Stimulated activated naive CD8-positive, alpha-beta T cell treated with anti-CD3 and anti-CD28 coated beads, Interleukin-15, amount 100 ng/mL, for 72 hours (primary cell): ENCODE results near the gene LMF1.
A peak's percentile ranks its signal among the peaks of the same experiment; 100 is the strongest.

Experiments used
- ATAC-seq: fragments of 150-1000 bp; cut with Tn5 transposase; 2 replicates; pipeline ENCODE4 v1.10.0; 2021; ENCODE audit warnings: mild to moderate bottlenecking, moderate library complexity
- DNase-seq, 2 donors: peaks; one replicate each; pipeline ENCODE4 v3.0.0; 2021 to 2022
- H3K27ac Mint-ChIP-seq, 2 donors: one replicate each; pipeline ENCODE4 v1.8.0; 2022; ENCODE audit warnings: mild to moderate bottlenecking in 2 of 2, mixed read lengths in 2 of 2, moderate library complexity in 2 of 2
- H3K27me3 Mint-ChIP-seq: one replicate; pipeline ENCODE4 v1.8.0; 2022; ENCODE audit warnings: mixed read lengths
- H3K4me1 Mint-ChIP-seq: one replicate; pipeline ENCODE4 v1.8.0; 2022; ENCODE audit warnings: mild to moderate bottlenecking, mixed read lengths
- H3K4me3 Mint-ChIP-seq, 2 donors: one replicate each; pipeline ENCODE4 v1.8.0; 2022; ENCODE audit warnings: mild to moderate bottlenecking in 2 of 2, mixed read lengths in 2 of 2, moderate library complexity in 1 of 2
- H3K9me3 Mint-ChIP-seq, 2 donors: one replicate each; pipeline ENCODE4 v1.8.0; 2022; ENCODE audit warnings: mixed read lengths in 2 of 2

The LMF1 gene

DNA sequence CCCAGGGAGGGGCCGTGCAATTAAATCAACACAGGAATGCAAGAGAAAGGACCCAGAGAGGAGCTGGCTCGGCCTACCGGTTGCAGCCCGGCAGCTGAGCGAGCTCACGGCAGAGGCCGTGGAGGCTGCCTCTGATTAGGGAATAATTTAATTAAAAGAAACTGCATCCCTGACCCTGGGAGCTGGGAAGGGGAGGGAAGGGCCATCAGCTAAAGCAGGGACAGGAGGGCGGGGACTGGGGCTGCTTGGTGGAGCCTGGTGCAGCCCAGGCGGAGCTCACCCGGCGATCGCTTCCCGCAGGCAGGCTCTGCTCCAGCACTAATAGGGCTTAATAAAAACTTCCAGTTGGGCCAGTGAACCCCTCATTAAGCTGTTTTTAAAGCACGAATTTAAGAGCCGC lies 43.4 kb downstream of the LMF1 start:
- Mint-ChIP-seq H3K27ac (no peak overlapping the region), H3K9me3 (peaks cover 0 to 9% of the 10 kb centered on the region in 2 donors), H3K4me1 (no peaks in the 10 kb centered on the region), H3K27me3 (no peaks in the 10 kb centered on the region), H3K4me3 (no peak overlapping the region)
- no peak for ATAC-seq
- no peak for DNase-seq

DNA sequence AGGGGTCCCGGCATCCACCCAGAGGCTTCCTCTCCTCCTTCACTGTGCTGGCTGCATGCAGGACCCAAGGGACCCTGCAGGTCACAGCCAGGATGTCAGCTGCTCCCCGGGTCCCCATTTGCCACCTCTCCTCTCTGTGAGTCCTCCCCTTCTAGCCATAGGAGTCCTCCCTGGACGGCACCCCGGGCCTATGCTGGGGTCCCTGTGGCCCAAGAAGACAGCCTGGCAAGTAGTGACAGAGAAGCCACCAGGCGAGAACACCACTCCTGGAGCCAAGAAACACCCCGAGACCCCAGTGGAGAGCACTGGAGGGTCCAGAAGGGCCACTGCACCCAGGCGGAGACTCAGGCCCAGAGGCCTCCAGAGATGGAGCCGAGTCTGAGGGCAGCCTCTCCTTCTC lies 44.1 kb downstream of the LMF1 start:
- Mint-ChIP-seq H3K27me3 (no peaks in the 10 kb centered on the region), H3K4me1 (no peaks in the 10 kb centered on the region), H3K9me3 (peaks cover 0 to 9% of the 10 kb centered on the region in 2 donors), H3K27ac (peak overlapping the region in 1 of 2 donors; percentile 8), H3K4me3 (no peak overlapping the region)
- DNase-seq (no peak), ATAC-seq (no peak)

DNA sequence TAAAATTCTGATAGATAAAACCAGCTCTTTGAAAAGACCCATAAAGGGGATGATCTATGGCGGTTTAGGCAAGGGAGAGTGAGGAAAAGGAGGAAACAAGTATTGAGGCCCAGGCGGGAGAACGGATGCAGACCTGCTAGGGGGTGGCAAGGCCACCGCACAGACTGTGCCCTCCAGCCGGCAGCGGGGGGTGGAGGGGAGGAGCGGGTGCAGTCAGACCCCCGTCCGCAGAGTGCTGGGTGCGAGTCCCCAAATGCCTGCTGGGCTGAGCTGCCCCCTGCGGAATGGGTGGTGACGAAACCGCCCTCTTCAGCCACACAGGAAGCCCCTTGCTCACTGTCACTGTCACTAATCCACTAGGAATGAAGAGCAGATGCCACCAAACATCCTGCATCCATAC lies 46.0 kb downstream of the LMF1 start:
- no peak overlapping the region for H3K4me3 Mint-ChIP-seq
- H3K27me3 Mint-ChIP-seq, result no peaks in the 10 kb centered on the region
- H3K9me3 Mint-ChIP-seq, result peaks cover 0 to 9% of the 10 kb centered on the region in 2 donors
- no peak for DNase-seq
- H3K4me1 Mint-ChIP-seq, result no peaks in the 10 kb centered on the region
- H3K27ac Mint-ChIP-seq, result no peak overlapping the region
- ATAC-seq, result no peak

DNA sequence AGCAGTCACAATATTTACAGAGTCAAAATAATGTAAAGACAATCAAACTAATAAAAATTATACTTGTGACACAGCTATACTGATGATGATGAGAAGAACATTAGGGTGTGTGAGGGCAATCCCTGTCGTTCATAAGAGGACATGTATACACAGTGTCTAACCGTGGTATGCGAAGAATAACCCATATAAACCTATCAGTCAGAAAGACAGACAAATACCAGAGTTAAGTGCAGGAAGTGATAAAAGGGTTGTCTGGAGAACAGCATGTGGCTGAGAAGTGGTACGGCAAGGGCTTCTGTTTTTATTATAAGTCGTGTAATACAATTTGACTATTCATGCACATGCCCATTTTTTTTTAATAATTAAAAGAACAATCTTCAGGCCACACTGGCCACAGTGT lies 46.7 kb downstream of the LMF1 start:
- H3K27me3 Mint-ChIP-seq, result no peaks in the 10 kb centered on the region
- H3K4me1 Mint-ChIP-seq, result no peaks in the 10 kb centered on the region
- no peak for ATAC-seq
- no peak overlapping the region for H3K27ac Mint-ChIP-seq
- DNase-seq, result no peak
- peaks cover 0 to 9% of the 10 kb centered on the region in 2 donors for H3K9me3 Mint-ChIP-seq
- no peak overlapping the region for H3K4me3 Mint-ChIP-seq

DNA sequence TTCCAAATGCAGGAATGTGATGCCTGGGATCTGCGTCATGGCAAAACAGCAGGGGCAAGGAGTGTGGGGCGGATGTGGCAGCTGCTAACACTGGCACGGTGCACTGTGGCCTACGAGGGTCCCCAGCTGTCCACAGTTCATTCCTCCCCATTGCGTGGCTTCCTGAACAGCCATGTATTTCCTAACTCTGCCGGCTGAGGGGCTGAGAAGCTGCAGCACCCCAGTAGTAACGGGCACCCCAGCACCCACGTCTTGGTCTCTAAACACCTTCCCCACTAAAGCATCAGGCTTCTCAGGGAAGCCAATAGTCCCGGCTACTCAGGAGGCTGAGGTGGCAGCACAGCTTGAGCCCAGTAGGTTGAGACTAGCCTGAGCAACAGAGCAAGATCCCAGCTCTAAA lies 47.6 kb downstream of the LMF1 start:
- no peak for ATAC-seq
- H3K9me3 Mint-ChIP-seq, result peaks cover 0 to 9% of the 10 kb centered on the region in 2 donors
- no peak for DNase-seq
- H3K4me3 Mint-ChIP-seq, result no peak overlapping the region
- H3K4me1 Mint-ChIP-seq, result no peaks in the 10 kb centered on the region
- no peaks in the 10 kb centered on the region for H3K27me3 Mint-ChIP-seq
- H3K27ac Mint-ChIP-seq, result no peak overlapping the region

DNA sequence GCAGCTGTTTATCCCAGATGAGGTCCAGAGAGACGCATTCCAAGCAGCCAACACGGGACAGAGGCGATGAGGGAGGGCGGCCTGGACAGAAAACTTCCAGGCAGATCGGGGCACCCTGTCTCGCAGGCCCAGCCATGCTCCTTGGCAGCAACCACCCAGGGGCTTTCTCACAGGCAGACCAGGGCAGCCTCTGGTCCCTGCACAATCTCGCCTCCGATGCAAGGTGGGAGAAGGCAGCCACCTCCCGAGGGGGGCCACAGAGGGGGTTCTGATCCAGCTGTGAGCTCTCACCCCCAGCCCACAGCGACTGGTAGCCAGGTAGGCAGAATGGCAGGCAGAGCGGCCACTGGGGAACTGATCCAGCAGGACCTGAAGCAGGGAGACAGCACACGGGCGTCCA lies 48.7 kb downstream of the LMF1 start:
- H3K4me3 Mint-ChIP-seq, result no peak overlapping the region
- H3K4me1 Mint-ChIP-seq, result no peaks in the 10 kb centered on the region
- H3K27ac Mint-ChIP-seq, result no peak overlapping the region
- H3K9me3 Mint-ChIP-seq, result peaks cover 0 to 9% of the 10 kb centered on the region in 2 donors
- ATAC-seq, result no peak
- H3K27me3 Mint-ChIP-seq, result no peaks in the 10 kb centered on the region
- no peak for DNase-seq

DNA sequence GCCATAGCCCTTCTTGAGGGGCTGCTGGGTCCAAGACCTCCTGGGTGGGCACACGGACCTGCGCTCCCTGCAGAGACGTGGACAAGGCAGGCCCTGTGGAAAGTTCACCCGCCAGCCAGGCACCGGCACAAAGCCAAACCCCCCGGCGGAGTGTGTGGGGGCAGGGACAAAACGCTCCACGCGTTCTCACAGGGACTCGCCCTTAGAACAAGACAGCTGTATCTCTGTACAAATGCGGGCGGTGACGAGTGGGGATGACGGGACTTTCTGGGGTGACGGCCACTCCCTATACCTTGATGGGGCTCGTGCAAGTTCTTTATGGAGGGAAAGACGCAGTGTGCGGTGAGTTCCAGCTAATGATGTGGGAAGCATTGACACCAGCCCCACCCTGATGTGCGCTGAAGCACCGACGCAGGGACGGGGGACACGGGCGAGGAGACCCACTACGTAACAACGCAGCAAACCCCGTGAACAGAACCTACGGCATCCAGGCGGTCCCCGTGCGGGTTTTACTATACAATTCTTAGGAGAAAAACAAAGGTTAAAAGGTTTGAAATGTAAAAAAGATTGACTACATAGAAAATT lies 49.4 kb downstream of the LMF1 start:
- Mint-ChIP-seq H3K9me3 (peaks cover 0 to 7% of the 10 kb centered on the region in 2 donors), H3K27ac (no peak overlapping the region), H3K4me3 (no peak overlapping the region), H3K27me3 (no peaks in the 10 kb centered on the region), H3K4me1 (no peaks in the 10 kb centered on the region)
- no peak for DNase-seq
- ATAC-seq, result no peak

DNA sequence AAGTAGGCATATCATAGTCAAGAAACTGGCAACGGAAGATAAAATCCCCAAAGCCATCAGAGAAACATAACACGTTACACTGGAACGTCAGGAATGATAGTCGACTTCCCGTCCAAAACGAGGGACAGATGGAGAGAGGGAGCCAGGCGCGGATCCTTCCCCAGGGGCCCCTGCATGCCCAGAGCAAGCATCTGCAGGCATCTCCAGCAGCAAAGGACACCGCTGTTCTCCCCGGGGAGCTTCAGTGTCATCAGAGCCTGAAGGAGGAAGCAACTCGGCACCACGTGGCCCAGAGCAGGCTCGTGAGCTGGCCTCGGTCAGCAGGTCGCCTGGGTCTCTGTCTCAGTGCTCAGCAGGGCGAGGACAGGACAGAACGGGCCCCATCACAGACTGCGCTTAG lies 50.1 kb downstream of the LMF1 start:
- peaks cover 0 to under 1% of the 10 kb centered on the region in 2 donors for H3K9me3 Mint-ChIP-seq
- H3K4me1 Mint-ChIP-seq, result no peaks in the 10 kb centered on the region
- no peak for ATAC-seq
- H3K4me3 Mint-ChIP-seq, result no peak overlapping the region
- H3K27me3 Mint-ChIP-seq, result no peaks in the 10 kb centered on the region
- no peak for DNase-seq
- H3K27ac Mint-ChIP-seq, result no peak overlapping the region

DNA sequence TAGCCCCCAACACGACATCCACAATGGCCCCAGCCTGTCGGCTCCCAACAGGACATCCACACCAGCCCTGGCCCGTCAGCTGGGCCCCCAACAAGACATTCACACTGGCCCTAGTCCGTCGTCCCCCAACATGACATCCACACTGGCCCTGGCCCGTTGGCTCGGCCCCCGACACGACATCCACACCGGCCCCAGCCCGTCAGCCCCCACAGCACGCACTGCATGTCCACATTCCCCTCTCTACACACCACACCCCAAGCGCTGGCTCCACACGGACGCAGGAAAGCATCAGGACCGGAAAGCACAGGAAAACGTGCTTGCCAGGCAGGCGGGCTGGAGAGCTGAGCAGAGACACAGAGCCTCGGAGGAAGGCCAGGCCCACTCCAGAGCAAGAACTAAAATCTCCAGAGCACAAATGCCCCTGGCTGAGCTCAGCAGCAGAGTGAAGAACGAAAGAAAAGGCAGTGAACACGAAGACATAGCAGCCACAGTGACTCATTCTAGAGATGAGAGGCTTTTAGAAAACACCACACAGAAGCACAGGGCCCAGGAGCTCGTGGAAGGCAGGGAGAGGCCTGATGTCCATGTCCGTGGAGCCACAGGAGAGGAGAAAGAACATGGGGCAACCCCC lies 50.6 kb downstream of the LMF1 start:
- Mint-ChIP-seq H3K27ac (no peak overlapping the region), H3K4me1 (no peaks in the 10 kb centered on the region), H3K4me3 (no peak overlapping the region), H3K9me3 (no peaks in the 10 kb centered on the region), H3K27me3 (no peaks in the 10 kb centered on the region)
- DNase-seq, result no peak
- ATAC-seq, result no peak

DNA sequence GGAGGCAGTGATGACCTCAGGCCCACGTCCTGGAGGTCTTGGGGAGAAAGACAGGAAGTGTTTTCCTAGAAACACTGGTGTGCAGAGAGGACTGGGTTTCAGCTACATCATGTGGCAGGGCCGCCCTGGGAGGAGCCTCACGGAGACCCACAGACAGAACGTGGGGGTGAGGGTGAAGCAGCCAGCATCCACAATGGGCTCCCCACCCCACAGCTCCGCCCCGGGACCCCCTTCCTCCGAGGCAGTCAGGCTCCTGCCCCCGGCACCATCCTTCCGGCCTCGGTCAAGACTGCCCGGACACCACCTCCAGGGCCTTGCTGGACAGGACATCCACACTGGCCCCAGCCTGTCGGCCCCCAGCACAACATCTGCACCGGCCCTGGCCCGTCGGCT lies 51.1 kb downstream of the LMF1 start:
- Mint-ChIP-seq H3K4me3 (no peak overlapping the region), H3K27ac (no peak overlapping the region), H3K27me3 (no peaks in the 10 kb centered on the region), H3K4me1 (no peaks in the 10 kb centered on the region), H3K9me3 (no peaks in the 10 kb centered on the region)
- ATAC-seq, result no peak
- no peak for DNase-seq

DNA sequence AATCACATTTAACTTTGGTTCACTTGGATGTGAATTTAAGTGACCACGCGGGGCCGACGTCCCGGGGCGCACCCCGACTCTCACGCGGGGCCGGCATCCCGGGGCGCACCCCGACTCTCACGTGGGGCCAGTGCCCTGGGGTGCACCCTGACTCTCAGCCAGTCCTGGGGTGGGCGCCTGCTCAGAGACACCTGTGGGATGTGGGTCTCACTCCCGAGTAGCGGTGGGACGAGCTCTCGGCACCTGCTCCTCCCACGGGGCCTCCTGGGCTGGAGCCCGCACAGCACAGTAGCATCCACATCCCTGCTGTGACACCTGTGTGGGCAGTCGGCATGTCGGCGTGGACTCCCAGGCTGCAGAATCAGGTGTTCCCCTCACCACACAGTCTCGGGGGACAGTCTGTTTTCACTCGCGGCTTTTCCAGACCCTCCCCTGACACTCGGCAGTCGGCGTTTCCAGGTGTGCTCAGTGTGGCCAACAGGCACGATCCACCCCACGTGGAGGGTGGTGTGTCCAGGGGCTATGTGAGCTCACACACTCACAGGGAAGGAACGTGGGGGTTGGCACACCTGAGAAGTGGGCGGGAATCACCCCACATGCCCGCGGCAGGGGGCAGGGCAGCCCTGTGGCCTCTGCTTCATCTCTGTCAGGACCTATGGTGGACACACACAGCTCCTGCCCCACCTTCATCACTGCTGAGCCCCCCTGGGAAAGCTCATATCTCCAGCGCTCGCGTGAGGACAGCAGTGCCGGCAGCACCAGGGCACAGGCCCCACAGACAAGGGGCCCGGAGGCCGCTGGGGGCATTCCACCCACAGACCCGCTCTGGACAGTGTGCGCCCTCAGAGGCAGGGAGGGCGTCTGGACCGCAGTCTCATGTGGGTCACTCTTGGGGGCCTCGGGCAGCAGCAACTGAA lies 51.8 kb downstream of the LMF1 start:
- ATAC-seq, result peak; percentile 33
- no peak for DNase-seq
- Mint-ChIP-seq H3K4me3 (no peak overlapping the region), H3K27ac (no peak overlapping the region), H3K4me1 (no peaks in the 10 kb centered on the region), H3K27me3 (no peaks in the 10 kb centered on the region), H3K9me3 (no peaks in the 10 kb centered on the region)

DNA sequence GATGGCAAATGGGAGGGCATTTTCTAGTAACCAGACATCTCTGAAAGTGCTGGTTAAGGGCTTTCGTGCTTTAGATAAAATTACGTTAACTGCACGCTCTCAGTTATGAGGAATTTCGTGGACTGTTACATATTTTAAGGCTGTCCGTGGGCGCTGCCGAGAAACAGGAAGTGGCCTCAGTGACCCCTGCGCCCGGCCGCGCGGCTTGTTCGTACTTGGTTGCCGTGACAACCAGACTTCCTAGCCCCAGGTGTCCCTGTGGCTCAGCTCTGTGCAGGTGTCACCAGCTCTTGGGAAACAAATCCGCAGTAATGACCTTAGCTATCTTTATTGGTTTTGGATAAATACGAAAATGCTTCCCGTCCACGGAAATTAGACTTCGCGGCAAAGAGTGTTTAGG lies 52.7 kb downstream of the LMF1 start:
- Mint-ChIP-seq H3K27me3 (no peaks in the 10 kb centered on the region), H3K9me3 (no peaks in the 10 kb centered on the region)
- DNase-seq, result no peak

DNA sequence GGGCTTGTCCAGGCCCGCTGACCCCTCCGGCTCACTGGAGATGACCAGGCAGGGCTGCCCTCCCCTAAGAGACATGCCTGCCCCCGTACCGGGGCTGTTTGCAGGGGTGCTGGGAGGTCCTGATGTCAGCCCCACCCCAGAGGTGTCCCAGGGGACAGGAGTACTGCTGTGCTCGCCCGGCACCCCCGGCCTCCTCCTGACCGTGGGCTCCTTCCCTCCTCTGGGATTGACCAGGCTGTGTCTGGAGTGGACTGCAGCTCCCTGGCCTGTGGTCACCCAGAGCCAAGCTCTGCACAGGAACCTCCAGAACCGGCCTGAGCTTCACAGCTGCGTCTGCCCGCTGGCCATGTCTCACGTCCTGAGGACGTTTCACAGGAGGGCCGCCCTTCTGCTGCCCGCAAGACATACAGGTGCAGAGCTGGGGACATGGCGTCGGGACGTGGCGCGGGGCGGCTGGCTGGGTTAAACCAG lies 53.2 kb downstream of the LMF1 start:
- no peaks in the 10 kb centered on the region for H3K9me3 Mint-ChIP-seq
- DNase-seq (no peak), ATAC-seq (no peak)
- H3K27me3 Mint-ChIP-seq, result no peaks in the 10 kb centered on the region
- H3K4me1 Mint-ChIP-seq, result no peaks in the 10 kb centered on the region
- no peak overlapping the region for H3K4me3 Mint-ChIP-seq
- no peak overlapping the region for H3K27ac Mint-ChIP-seq

More for the DNA sequence above, 52.7 kb downstream of the LMF1 start:
- no peaks in the 10 kb centered on the region for H3K4me1 Mint-ChIP-seq
- no peak overlapping the region for H3K27ac Mint-ChIP-seq
- ATAC-seq, result no peak
- no peak overlapping the region for H3K4me3 Mint-ChIP-seq

DNA sequence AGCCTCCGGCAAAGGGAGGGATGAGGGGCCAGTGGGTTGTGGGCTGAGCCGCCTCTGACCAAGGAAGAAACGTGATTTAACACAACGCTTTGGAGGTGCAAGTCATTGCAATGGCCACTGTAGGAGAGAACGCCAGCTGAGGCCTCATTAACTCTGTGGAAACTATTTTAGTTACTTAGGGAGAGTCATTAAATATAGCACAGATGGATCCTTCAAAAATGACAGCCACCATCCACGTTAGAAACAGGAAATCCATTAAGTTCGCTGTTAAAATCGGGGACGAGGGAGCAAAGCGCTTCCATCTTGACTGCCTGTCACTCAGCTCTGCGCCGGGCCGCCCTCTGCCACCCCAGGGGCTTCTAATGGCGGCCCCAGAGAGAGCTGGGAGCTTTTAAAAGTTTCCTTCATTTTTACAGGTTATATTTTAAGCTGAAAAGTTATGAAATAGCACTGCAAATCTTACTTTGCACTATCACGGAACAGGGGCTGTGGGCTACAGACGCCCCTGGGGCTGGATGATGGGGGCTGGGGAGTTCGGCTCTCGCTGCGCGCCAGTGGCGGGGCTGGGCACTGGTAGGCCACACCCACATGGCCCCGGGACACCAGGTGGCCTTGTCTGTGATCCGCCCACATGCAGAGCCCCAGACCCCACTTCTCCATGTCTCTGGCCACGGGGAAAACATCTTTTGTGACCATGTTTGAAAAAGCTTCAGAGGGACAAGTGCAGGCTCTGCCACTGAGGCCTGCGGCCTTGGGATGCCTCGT lies 54.6 kb downstream of the LMF1 start:
- Mint-ChIP-seq H3K27ac (no peak overlapping the region), H3K4me3 (no peak overlapping the region), H3K27me3 (no peaks in the 10 kb centered on the region), H3K9me3 (no peaks in the 10 kb centered on the region), H3K4me1 (no peaks in the 10 kb centered on the region)
- DNase-seq (no peak), ATAC-seq (no peak)

DNA sequence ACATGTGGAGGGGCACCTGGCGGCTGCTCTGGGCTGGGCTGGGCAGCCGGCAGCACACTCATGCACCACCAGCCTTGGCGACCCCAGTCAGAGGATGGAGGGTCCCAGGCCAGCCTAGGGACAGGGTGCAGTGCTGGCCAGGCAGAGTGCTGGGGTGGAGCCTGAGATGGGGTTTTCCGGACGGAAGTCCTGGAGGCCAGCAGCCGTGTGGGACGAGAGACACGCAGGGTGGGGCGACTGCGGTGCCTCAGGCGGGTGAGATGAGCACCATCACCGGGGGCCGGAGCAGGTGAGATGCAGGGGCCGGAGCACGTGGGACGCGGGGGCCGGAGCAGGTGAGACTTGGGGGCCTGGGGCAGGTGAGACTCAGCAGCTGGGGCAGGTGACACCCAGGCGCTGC lies 55.2 kb downstream of the LMF1 start:
- DNase-seq, result no peak
- Mint-ChIP-seq H3K4me1 (no peaks in the 10 kb centered on the region), H3K9me3 (no peaks in the 10 kb centered on the region), H3K27me3 (no peaks in the 10 kb centered on the region), H3K4me3 (no peak overlapping the region), H3K27ac (peak overlapping the region in 1 of 2 donors; percentile 80)
- no peak for ATAC-seq
